Gastroesophageal sphincter (tissue), 3 donors: ENCODE measurements around the gene LRP1B.

Experiments used
- POLR2AphosphoS5 ChIP-seq: sonication (generic); formaldehyde crosslinking; IDR thresholded peaks from one replicate; pipeline ENCODE4 v1.6.1; 2017; ENCODE audit warnings: antibody characterized with exemption
- TF ChIP-seq, protein P1 (sequence below), 4 experiments: fragments of 200-600 bp in 2 of 4; fragments of 450-650 bp in 2 of 4; sonication (generic) in 1 of 4; IDR thresholded peaks; one replicate each; pipeline ENCODE4 v1.5.1; 2017 to 2019; ENCODE audit warnings: antibody characterized with exemption in 4 of 4, mild to moderate bottlenecking in 2 of 4, moderate library complexity in 2 of 4

DNA sequence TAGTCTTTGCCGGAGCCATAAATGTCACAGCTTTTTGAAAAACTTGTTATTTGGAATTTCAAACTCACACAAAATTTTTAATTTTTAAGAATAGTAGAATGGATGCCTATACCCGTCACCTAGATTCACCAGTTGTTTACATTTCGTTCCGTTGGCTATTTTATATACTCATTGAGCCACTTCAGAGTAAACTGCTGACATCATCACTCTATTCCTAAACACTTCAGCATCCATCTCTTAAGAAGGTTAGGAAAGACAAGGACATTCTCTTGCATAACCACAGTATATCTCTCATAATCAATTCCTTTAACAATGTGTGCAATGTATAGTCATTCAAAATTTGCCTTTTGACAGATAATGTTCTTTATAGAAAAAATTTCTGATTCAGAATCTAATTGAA, 1065.8 kb downstream of the LRP1B start:
- TF ChIP-seq, protein P1, sequence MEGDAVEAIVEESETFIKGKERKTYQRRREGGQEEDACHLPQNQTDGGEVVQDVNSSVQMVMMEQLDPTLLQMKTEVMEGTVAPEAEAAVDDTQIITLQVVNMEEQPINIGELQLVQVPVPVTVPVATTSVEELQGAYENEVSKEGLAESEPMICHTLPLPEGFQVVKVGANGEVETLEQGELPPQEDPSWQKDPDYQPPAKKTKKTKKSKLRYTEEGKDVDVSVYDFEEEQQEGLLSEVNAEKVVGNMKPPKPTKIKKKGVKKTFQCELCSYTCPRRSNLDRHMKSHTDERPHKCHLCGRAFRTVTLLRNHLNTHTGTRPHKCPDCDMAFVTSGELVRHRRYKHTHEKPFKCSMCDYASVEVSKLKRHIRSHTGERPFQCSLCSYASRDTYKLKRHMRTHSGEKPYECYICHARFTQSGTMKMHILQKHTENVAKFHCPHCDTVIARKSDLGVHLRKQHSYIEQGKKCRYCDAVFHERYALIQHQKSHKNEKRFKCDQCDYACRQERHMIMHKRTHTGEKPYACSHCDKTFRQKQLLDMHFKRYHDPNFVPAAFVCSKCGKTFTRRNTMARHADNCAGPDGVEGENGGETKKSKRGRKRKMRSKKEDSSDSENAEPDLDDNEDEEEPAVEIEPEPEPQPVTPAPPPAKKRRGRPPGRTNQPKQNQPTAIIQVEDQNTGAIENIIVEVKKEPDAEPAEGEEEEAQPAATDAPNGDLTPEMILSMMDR (IDR thresholded peaks at IDR 0.05): no peak
- TF ChIP-seq POLR2AphosphoS5: no peak
